Measurements from ENCODE around the gene NMT2.

Gene NMT2

GRCh38 chr10:15180736-15181135, 12.2 kb upstream of the NMT2 start:
- DNase-seq, result no peak

DNA sequence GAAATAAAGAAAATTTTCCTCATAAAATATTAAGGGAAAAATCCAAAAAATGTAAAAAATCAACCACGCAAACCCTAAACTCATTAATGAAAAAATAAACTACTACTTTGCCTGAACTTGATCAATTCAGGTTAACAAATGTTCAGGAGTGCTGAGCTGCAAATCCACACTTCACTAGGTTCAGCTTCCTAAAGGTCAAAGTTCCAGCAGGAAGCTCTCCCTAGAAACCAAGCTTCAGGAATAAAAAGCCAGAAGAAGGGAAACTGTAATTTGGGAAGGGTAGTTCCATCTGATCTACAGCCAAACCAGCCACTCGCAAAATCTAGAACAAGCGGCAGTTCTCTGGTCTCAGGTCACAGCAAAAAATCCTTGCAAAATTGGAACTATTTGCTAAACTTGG, 7.8 kb upstream of the NMT2 start:
- no peak for DNase-seq

- DNase-seq, result no peak
Measured at GRCh38 chr10:15175587-15175986, 7.1 kb upstream of the NMT2 start.

GRCh38 chr10:15172306-15172840, 3.9 kb upstream of the NMT2 start:
- no peak for DNase-seq

- no peak for DNase-seq
Measured at GRCh38 chr10:15169555-15170401, 1.3 kb upstream of the NMT2 start.

DNA sequence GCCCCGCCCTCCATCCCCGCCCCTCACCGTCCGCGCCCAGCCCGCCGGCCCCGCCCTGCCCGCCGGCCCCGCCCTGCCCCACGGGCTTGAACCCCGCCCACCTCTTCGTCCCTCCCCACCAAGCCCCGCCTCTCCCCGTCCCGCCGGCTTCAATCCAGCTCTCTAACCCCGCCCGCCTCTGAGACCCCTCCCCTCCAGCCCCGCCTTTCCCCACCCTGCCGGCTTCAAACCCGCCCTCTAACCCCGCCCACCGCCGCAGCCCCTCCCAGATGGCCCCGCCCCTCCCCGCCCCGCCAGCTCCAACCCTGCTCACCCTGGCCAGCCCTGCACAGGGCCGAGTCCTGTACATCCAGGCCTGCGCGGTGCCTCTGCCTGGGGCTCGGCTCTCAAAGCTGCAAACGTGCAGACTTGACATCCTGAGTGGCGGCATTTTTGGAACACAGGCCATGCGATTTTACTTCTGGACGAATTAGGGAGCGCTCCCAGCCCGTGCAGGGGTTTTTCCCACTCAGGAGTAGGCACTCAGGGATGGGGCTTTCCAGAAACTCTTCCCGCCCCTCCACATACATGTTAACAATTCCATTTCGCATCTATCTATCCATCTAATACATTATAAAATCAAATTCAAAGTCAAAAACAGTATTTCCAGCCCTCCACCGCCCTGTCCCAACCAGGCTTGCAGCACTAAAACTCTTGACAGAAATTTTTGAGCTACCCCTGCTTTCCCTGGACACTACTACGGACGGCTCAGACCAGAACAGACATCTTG, 477 bp upstream of the NMT2 start:
- DNase-seq, result peak; percentile 88

- no peak for DNase-seq
Measured at GRCh38 chr10:15167411-15168290, 842 bp downstream of the NMT2 start.

DNA sequence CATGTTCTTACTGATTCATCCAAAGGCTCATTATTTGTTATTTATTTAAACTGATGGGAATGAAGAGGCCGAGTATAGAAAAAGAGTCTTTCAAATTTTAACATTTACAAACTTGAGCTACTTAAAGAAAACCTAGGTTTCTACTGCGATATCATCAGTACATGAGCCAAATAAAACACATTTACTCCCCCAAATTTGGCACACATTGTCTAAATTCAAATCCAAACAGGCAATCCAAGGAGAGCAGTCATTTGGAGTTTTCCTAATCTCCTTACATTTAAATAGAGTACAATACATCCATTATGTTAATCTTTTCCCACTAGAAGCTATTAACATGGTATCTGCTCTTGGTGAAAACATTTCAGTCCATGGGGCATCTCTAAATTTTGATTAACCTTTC, 2.2 kb downstream of the NMT2 start:
- DNase-seq, result no peak

DNA sequence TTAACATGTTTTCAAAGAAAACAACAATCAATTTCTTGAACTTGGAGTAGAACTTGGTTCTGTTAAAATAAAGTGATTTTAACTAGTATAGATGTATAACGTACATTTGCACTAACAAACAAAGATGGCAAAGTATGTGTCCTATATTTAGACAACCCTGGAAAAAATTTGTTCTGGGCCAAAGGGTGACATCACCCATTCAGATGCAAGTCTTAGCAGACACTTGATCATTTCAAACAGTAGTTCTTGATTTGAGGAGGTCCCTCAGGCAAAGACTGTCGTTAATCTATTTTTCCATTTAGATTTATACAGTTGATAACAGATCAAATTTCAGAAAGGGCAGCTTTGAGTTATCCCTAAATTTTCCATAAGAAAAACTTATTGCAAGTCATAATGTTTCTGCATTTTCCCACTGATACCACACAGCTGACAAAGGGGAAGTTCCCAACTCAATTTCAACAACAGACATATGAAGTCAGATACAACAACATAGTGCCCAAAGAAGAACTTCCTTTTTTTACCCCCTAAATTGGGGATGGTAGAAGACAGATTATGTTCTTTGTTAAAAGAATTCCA, 5.2 kb downstream of the NMT2 start:
- DNase-seq, result no peak

GRCh38 chr10:15158972-15159371, 9.5 kb downstream of the NMT2 start:
- DNase-seq, result no peak

- no peak for DNase-seq
Measured at GRCh38 chr10:15158448-15158847, 10.0 kb downstream of the NMT2 start.

- no peak for DNase-seq
Measured at GRCh38 chr10:15155978-15156656, 12.4 kb downstream of the NMT2 start.

- no peak for DNase-seq
Measured at GRCh38 chr10:15152556-15152955, 15.9 kb downstream of the NMT2 start.

DNA sequence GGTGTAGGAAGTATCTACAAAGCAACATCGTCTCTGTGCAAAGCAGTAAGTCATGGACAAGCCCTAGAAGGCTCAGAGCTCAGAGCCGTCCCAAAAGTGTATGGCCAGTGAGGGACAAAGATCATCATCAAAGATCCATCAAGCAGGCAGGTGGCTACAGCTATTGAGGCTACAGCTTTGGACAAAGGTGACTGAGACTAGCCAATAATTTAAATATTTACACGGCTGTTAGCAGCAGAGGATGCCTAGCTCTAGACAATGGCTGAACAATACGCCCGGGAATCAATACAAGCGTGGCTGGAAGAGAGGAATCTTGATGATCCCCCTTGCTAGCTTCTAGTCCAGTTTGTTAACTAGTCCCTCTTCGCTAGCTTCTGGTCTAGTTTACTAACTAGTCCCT, 17.9 kb downstream of the NMT2 start:
- DNase-seq, result no peak

DNA sequence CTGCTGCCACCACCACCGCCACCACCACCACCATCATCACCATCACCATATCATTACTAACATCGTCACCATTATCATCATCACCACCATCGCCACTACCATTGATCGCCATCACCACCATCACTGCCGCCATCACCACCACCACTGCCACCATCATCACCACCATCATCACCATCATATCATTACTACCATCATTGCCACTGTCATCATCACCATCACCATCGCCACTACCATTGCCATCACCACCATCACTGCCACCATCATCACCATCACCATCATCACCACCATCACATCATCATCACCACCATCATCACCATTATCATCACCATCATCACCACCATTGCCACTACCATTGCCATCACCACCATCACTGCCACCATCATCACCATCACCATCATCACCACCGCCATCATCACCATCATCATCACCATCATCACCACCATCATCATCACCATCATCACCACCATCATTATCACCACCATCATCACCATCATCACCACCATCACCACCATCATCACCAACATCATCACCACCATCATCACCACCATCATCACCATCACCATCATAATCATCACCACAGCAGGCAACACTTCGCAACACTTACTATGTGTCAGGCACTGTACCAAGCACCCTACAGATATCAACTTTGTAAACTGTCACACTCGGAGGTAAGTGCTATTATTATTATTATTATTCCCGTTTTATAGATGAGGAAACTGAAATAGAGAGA, 19.3 kb downstream of the NMT2 start:
- DNase-seq, result no peak

GRCh38 chr10:15147594-15148392, 20.7 kb downstream of the NMT2 start:
- no peak for DNase-seq

DNA sequence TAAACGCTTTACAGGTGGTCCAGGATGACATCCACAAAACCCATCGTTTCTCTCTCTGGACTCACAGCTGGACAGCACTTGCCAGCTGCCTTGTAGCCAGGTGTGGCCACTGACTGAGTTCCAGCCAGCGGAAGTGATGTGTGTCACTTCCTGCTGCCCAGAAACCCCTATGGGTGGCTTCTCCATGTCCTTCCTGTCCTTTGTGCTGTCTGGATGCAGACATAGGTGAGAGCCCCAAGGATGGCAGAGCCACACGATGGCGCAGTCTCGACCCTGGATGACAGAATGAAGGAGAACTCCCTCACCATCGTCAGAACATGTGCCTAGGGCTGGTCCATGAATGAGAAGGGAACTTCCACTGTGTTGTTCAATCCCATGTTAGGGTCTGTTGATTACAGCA, 22.1 kb downstream of the NMT2 start:
- no peak for DNase-seq

DNA sequence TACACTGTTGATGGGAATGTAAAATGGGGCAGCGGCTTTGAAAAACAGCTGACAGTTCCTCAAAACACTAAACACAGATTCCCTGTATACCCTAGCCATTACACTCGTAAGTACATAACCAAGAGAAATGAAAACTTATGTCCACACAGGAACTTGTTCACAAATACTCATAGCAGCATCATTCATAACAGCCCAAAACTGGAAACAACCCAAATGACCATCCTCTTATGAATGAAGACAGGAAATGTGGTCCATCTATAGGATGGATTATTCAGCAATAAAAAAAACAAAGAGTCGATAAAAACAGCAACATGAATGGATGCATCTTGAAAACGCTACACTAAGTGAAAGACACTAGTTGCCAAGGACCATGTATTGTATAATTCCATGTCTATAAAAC, 23.7 kb downstream of the NMT2 start:
- no peak for DNase-seq

DNA sequence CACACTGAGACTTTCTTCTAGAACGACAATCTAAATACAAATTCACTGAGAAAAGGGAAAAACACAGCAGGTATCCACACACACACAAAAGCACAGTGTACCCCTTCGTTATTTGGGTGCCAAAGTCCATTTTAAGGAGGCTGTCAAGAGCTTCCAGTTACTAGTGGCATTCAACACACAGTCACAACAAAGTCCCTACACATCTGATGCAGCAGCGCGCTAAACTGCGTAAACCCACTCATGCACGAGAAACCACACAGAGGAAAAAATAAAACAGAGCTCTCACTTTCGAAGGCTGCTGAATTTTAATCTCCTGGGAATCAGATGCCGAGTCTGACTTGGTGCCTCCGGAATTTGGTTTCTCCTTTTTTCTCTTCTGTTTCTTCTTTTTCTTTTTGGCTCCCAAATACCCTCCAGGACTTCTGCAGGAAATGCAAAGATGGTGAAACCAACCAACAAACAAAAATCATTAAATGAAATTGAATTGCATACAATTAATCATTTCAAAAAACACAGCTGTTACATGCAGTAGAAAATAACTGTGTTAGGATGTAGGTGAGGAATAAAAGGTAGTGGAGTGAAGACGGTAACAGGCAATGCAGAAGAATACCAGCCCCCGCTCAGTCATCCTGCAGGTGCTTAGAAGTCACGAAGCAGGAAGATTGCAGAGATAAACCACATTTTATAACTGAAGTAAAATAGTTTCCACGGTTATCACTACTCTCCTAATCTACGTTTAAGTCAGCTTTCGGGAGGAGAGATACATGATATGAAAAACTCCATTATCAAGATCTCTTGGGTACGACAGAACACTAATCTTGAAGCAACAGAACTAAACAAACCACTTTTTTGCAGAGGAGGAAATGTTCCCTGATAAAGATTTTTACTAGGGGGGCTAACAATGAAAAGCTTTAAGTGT, 27.1 kb downstream of the NMT2 start:
- DNase-seq, result no peak

All from NCI-H2107 (cell line).